Putamen (tissue), 1 donor: ENCODE measurements around the gene TMEM11.
A peak's percentile ranks its signal among the peaks of the same experiment; 100 is the strongest.

Experiments used
- DNase-seq: peaks from one replicate; pipeline ENCODE4 v3.0.0-alpha.2; 2016; ENCODE audit warnings: low spot score

TMEM11 gene

DNA sequence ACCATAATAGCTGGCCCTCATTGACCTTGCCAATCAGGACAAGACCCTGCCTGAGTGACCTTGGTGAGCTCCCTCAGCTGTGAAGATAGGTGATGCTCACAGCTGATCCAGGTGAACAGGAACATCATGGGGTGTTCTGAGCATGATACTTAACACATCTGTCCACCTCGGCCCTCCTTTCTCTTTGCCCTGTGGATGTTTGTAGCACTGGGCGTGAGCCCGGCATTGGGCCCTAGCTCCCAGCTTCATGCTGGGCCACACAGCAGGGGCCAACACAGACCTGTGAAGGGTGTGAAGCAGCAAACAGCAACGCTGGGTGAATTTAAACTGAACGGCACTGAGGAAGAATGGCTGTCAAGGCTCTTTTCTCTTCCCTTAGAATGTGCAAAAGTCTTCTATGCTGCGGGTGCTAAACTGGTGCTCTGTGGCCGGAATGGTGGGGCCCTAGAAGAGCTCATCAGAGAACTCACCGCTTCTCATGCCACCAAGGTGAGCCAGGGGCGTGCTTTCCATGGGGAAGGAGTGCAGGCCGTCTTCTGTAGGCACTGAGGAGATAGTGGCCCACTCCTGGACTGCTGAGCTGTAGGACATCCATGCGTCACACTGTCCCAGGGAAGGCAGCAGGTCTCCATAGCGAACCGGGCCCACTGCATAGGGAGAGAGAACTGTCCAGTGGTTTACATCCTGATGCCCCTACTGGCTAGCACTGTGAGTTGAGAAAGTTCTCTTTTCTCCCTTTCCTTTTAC lies 35.9 kb downstream of the TMEM11 start:
- DNase-seq = no peak

DNA sequence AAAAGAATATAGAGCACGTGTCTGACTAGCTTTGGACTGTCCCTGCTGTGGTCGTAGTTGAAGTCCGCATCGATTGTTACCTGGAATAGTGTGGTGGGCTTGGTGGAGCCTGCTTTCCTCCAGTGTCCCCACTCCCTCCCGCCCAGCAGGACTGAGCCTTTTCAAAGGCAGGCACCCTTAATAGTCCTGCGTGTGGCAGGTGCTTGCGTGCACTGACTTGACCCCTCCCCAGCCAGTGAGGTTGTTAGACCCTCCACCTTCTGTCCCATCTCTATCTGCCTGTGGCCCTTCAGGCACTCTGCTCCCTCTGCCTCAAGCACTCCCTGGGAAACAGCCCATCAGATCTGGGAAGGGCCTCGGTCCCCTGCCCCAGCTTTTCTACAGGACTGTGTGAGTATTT lies 36.6 kb downstream of the TMEM11 start:
- no peak for DNase-seq

DNA sequence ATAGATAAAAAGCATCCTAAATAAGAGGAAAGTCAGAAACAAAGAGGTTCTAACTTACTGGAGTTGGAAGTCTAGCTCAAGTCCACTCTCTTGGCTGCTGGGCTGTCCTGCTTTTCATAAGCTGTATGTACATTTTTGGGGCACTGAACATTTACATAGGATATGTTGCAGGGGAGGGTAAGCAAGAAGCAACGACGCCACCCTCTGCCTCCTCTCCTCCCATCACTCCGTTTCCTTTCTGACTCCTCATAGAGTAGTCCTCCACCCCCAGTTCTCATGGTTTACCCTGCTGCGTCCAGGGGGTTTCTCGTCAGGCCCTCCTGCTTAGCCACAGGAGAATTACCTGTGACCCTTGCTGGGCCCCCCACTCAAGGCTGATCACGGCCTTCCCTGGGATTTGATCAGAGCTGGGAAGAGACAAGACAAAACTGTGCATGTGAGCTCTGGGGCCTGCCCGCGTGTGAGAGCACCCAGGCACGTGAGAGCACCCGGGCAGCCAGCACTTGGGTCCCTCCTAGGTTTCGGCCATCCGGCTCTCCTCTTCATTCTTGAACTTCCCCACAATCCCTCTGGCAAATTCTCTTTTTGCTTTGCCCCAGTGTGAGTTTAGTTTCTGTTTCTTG lies 37.1 kb downstream of the TMEM11 start:
- DNase-seq = no peak

DNA sequence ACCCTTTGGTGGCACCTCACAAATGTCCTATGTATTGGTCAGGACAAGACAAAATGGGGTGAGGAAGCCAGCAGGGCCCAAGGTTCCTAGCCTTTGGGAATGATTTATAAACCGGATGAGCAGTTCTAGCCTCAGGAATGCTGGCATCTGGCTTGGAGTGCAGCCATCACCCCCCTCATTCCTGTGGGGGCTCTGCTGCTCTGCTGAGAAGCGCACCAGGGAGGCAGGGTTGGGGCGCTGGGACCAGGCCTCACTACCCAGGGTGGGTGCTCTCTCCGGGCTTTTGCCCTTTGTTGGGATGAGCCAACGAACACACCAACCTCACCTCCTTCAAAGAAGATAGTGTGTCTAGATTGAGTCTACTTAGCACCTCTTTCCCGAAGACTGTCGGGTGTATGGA lies 39.2 kb downstream of the TMEM11 start:
- DNase-seq = no peak

DNA sequence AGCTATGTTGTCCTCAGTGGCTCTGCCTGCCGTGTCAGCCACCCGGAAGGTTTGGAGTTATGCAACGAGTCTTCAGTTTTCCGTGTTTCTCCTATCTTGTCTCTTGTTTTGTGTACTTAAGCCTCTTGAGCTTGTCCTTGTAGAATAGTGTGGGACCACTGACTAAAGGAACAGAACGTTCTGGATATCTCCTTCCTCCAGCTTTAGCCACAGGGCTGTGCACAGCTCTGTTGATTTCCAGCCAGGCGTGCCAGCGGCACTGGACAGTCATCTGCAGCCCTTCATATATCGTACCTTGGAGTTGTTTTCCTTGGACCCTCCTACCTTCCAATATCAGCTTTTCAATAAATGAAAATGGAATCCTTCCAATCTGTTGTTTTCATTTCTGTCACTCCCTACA lies 39.8 kb downstream of the TMEM11 start:
- no peak for DNase-seq

DNA sequence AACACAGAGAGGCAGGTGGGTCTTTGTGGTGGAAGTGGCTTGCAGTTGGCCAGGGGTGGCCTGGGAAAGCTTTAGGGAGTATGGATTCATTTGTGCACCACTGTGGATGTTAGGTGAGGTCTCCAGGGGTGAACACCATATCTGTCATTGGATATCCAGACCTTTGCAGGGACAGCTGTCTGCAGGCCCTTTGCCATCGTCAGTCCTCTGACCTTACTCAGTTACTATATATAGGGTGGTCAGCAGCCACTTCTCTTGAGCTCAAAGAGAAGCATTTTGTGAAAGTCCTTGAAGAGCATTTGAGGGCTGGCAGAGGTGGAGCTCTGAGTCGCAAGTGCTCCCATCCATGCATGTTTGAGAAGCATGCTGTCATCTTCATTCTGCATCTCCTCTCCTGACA lies 40.4 kb downstream of the TMEM11 start:
- no peak for DNase-seq

DNA sequence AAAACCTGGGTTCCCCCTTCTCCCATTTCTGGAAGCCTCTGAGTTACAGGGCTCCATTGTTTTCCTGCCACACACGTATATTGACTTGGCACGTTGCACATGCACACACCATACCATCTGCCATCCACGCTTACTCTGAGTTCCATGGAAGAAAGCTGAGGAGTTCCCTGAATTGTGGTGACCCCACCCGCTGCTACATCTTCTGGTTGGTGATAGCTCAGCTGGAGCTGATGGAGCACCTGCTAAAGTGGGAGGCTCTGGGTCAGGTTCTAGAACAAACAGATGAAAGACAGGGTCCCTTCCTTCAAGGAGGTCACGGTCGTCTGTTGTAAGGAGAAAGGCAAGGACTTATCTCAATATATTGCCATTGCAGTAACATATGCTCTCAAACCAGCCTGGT lies 41.1 kb downstream of the TMEM11 start:
- DNase-seq = no peak

DNA sequence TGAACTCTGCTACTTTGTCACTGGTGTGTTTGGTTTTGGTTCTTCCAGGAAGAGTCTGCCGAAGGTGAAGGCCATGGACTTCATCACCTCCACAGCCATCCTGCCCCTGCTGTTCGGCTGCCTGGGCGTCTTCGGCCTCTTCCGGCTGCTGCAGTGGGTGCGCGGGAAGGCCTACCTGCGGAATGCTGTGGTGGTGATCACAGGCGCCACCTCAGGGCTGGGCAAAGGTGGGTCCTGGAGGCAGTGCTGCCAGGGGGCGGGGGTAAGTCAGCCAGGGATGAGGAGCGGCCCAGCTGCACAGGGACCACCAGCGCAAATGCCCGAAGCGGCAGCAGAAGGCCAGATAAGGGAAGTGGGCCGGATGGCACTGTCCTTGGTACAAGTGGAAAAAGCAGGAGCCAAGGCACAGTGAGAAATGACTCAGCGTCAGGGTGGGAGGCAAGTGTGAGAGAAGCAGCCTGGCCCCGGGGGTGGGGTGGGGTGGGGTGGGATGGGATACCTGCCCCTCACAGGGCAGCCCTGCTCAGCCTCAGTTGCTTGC lies 41.9 kb downstream of the TMEM11 start:
- no peak for DNase-seq

DNA sequence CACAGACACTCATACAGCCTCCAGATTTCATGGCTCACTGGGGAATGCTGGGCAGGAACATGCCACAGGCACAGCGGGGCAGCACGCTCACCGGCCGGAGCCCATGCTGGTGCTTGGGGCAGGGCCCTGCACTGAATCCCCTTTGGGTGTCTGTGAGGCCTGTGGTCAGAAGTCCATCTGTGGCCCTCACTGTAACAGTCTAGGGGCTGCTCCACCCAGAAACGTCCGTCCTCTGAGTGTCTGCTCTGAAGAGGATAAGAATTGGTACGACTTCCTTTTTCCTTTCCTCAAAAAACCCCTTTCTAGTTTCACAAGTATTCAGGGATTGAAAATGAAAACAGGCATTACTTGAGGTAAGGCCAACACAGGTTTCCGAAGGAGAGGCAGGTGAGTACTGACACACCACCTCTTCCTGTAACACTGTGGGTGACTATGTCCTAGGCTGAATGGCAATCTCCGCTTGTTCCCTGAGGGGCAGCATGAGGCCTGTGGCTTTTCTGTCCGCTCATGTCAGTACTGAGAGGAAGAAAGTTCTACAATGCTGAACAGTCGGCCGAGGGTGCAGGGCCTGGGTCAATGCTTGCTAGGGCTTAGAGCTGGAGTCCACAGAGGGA lies 42.5 kb downstream of the TMEM11 start:
- no peak for DNase-seq

DNA sequence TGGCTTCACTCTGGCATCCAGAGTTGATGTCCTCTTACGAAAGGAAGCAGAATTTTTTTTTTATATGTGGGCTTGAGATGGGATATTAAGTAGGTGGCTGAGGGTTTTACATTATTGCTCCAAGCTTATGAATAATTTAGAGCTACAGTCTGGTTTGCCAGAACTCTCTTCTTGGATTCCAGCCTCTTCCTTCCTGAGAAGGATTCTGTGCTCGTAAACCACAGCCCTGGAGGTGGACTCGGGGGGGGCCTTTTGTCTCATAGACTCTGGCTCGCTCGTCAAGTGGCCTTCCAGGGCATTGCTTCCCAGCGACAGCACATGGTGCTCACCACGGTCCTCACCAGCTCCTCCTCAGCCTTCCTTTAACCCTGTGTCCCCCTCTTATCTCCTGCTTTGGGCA lies 43.2 kb downstream of the TMEM11 start:
- no peak for DNase-seq

DNA sequence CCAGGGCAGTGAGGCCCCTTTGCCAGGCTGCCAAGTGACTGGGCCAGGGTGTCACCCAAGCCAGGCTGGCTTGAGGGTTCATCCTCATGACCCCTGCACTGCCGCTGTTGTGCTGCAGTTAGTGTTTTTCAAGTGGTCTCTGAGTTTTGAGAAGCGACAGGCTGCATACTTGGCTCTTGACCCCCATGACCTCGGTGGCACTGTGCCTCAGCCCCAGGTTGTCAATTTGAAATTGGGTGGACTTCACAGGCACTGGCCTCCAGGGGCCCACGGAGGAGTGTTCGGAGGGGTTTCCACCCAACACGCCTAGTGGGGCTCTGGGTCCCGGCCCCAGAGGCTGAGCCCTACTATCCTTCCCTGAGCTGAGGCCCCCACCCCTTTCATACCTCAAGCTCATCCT lies 44.5 kb downstream of the TMEM11 start:
- DNase-seq = no peak

DNA sequence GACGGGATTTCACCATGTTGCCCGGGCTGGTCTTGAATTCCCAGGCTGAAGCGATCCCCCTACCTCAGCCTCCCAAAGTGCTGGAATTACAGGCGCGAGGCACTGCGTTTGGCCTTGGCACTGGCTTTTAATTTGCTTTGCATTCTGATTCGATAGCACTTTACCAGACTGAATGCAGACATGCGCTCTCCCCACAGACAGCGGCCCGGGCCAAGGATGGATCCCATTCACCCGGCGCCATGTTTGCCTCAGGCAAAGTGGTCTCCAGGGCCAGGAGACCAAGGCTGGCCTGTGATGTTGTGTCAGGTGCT lies 45.5 kb downstream of the TMEM11 start:
- no peak for DNase-seq

DNA sequence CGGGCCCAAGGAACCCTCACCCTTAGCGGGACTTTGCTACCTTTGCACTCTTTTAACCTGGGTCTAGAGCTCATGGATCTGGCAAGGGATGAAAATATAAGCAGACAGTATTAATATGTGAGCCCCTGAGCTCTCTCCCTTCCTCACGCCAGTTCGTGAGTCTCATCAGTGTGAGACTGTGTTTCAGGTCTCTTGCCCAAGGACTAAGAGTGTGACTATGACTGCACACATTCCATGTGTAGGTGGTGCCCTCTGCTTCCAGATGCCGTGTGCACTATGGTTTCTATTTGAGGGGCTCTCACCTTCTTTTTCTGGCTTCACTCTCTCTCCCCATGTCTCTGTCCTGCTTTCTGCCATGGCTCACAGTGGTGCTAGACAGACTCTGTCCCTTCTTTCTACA lies 46.7 kb downstream of the TMEM11 start:
- no peak for DNase-seq

DNA sequence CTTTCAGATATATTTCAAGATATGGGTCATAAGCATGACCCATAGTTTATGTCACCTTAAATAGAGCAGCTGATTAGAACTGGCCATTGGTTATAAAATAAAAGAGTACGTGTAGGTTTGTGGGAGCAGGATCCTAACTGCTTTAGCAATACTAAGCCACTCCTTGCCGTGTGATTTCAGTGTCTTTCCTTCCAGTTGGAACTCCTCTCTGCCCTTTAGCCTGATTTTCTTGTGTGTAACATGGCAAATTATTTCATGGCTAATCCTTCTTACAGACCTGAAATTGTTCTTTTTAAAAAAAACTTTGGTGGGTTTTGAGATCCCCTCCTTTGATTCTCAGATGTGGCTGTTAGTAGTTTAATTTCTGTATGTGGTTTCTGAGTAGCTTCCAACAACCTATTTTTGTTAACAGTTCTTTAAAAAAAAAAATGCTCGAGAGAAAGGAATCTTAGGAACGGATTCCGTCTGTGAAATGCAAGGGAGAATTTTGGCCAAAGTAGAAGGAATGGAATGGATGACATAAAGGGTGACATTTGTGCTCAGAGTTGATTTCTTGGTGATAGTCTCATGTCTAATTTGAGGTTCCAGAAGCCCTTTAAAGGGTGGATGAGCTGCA lies 47.3 kb downstream of the TMEM11 start:
- no peak for DNase-seq

DNA sequence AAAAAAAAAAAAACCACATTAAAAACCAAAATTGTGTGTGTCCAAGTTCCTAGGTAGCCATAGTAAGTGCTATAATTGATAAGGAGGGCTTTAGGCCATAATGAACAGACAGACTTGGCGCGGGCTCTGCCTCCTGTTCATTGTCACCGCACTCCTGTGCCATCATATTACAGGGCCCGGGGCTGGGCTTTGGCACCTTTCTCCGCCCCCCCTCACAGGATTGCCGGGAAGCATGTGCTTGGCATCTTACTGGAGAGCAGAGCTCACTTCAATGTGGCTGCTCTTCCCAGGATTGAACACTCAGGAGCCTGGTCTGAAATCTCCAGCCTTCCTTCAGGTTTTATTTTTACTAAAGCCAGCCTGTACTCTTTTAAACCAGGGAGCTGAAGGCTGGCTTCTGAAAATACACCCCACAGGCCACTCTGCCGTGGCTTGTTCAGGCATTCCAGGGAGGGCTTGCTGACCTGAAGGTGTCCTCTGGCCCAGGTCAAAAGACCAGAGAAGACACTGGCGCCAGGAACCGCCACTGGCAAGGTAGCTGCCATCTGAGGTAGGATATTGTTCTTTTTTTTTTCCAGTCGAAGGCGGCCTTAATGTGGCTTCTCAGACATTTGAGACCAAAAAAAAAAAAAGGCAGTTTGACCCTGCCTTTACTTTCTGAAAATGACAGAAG lies 47.9 kb downstream of the TMEM11 start:
- DNase-seq = no peak

DNA sequence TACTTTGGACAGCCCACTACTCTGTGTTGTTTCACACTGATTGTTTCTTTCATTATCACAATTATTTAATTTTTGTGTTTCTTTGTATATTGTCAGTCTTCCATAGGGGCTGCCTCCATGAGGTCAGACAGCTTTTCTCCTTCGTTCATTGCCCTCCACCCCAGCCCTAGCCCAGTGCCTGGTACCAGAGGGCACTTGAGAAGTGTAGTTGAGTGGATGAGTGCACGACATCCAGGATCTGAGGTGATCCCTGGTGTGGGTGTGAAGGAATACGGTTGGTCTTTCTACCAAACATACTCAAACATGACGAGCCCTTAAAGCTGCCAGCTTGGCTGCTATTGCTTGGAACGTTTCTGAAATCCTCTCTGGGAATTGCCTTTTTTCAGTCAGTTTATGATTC lies 49.3 kb downstream of the TMEM11 start:
- no peak for DNase-seq

DNA sequence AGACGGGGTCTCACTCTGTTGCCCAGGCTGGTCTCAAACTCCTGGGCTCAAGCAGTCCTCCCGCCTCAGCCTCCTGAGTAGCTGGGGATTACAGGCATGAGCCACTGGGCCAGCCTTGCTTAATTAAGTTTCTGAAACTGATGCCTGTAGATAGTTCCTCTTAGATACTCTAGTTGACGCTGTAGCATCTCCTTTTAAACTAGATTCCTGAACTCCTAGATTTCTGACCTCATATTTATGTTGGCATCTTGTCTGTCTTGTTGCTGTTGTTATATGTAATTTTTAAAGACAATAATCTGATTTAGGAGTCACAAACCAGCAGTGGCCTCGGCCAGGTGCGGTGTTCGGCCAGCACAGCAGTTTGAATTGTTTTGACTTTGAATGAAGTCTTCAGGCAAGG lies 49.7 kb downstream of the TMEM11 start:
- DNase-seq = no peak

DNA sequence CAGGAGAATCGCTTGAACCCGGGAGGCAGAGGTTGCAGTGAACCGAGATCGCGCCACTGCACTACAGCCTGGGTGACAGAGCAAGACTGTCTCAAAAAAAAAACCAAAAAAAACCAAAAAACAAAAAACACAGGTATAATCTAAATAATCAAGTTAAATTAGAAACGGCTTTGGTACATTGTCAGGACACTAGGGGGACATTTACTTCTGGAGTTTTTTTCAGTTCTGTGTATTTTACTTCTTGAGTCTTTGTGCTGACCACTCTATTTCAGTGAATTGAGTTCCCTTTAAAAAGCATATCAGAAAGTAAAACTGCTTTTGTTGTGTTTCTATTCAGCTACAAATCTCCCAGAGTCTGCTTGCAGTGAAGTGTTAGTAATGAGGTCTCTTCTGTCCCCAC lies 50.9 kb downstream of the TMEM11 start:
- DNase-seq = no peak

DNA sequence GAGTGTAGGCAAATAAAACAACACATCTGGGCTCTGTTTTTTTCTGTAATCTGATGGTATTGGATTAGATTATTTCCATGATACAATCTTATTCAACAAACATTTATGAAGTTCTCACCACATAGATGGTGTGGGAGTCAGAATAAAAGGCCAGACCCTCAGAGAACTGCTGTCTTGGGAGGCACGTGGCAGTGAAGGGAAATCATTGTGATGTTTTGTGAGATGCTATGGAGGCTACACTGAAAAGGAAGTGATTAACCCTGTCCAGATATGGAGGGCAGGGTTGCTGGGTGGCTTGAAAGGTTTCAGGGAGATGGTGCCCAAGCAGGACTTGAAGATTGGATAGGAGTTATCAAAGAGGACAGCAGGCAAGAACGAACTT lies 51.6 kb downstream of the TMEM11 start:
- no peak for DNase-seq

DNA sequence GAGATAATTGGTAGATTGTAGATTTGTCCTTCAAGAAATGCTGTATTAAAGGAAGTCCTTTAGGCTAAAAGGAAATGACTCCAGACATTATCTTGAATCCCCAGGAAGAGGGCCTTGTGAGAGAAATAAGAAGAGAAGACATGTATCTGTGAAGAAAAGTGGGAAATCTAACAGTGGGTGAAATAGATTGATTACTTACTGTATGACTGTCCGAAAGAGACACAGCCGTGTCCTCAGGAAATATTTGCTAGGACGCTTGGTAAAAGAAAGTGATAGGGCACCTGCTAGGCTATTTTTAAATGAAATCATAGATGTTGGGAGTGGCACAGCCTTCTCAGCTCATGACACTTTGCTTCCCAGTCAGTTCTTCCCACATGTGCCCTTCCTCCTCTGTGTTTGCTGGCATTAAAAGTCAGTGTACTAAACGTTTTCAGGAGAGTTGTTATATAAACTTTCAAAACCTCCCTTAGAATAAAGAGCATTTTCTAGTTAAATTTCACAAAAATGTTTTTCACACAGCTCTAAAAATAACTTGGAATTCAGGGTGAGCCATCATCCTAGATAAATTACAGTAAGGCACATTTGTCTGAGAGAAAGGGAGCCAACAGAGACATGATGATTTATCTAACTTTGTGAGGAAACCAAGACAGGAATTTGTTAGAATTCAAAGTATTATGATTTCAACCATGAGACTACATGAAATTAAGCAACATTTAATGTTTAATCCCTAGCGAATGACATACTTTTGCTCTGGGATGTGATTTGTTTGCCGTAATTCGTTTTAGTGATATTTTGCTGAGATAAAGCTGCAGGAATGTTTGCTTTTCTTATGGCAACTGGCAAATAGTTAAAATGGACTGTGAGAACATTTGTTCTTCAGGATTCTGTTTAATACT lies 52.2 kb downstream of the TMEM11 start:
- DNase-seq = peak; percentile 15

DNA sequence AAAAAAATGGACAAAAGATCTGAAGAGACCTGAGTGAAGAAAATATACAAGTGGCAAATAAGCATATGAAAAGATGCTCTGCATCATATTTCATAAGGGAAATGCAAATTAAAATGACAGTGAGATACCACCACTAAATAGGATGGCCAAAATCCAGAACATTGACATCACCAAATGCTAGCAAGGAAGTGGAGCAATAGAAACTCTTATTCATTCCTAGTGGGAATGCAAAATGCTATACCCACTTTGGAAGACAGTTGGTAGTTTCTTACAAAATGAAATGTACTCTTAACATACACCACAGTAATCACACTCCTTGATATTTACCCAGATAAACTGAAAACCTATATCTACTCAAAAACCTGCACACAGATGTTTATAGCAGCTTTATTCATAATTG lies 53.6 kb downstream of the TMEM11 start:
- no peak for DNase-seq
